Measurements from ENCODE around the gene LZTR1. TPM values are rescaled to one million over a fixed set of nuclear protein-coding genes. Genes with fewer than 3 reads are reported as not detected.
A peak's percentile ranks its signal among the peaks of the same experiment; 100 is the strongest.

LZTR1 gene
- total RNA-seq, 4 donors from 2014 or later: 40.2 to 90.5 (median 59.3) TPM

GRCh38 chr22:20983081-20983771 is 1.1 kb downstream of the LZTR1 start:
- Histone ChIP-seq H3K4me1 (peaks cover 17 to 38% (median 30%) of the 10 kb centered on the region in 4 donors), H3K36me3 (peaks cover 0 to 9% (median 0%) of the 10 kb centered on the region in 4 donors), H3K27me3 (no peaks in the 10 kb centered on the region), H3K9me3 (no peaks in the 10 kb centered on the region), H3K4me3 (peak overlapping the region in 3 of 4 donors; percentile 58 to 73 (median 59)), H3K27ac (peak overlapping the region in 3 of 4 donors; percentile 85 to 94 (median 90))
- in situ Hi-C loops (cut with MboI; ENCODE audit: low pct_ligation_motif_present in 1 of 4, low pct_unique_long_range_greater_than_20kb in 1 of 4, low sequenced_read_pairs in 3 of 4) (no loop called here), intact Hi-C loops (cut with DNase I; ENCODE audit: low total_unique reads) (no loop called here)
- TF ChIP-seq CTCF (IDR thresholded peaks at IDR 0.05) (no peak), EP300 (IDR thresholded peaks at IDR 0.05; ENCODE audit: low read depth) (no peak), POLR2A (IDR thresholded peaks at IDR 0.05) (no peak), POLR2AphosphoS5 (IDR thresholded peaks at IDR 0.05) (no peak)
- WGBS, 2 donors (ENCODE audit: low coverage in 1 of 2): 62% methylated on average over 4 of the region's 5 CpGs; no CpG with 5 or more reads in 1 of the 2 donors
- DNase-seq: no peak

- H3K27ac ChIP-seq: no peak overlapping the region
- in situ Hi-C loops (cut with MboI; ENCODE audit: low pct_ligation_motif_present in 1 of 4, low pct_unique_long_range_greater_than_20kb in 1 of 4, low sequenced_read_pairs in 3 of 4) (no loop called here), intact Hi-C loops (cut with DNase I; ENCODE audit: low total_unique reads) (no loop called here)
- peaks cover 0 to 9% (median 0%) of the 10 kb centered on the region in 4 donors for H3K36me3 ChIP-seq
- H3K4me1 ChIP-seq: peaks cover 17 to 24% (median 20%) of the 10 kb centered on the region in 4 donors
- no peaks in the 10 kb centered on the region for H3K27me3 ChIP-seq
- DNase-seq: no peak
- H3K9me3 ChIP-seq: no peaks in the 10 kb centered on the region
- WGBS, 2 donors (ENCODE audit: low coverage in 1 of 2): 99% methylated on average over 7 of the region's 7 CpGs; no CpG with 5 or more reads in 1 of the 2 donors
- TF ChIP-seq CTCF (IDR thresholded peaks at IDR 0.05) (no peak), POLR2AphosphoS5 (IDR thresholded peaks at IDR 0.05) (no peak), POLR2A (IDR thresholded peaks at IDR 0.05) (no peak), EP300 (IDR thresholded peaks at IDR 0.05; ENCODE audit: low read depth) (no peak)
- no peak overlapping the region for H3K4me3 ChIP-seq
These were observed 3.6 kb downstream of the LZTR1 start for GRCh38 chr22:20985720-20986119.

GRCh38 chr22:20986365-20986764 is 4.3 kb downstream of the LZTR1 start:
- TF ChIP-seq EP300 (IDR thresholded peaks at IDR 0.05; ENCODE audit: low read depth) (no peak), CTCF (IDR thresholded peaks at IDR 0.05) (no peak), POLR2A (IDR thresholded peaks at IDR 0.05) (no peak), POLR2AphosphoS5 (IDR thresholded peaks at IDR 0.05) (no peak)
- no peak overlapping the region for H3K27ac ChIP-seq
- WGBS, 2 donors (ENCODE audit: low coverage in 1 of 2): 97 to 100% methylated on average over 1 of the region's 1 CpG
- H3K9me3 ChIP-seq: no peaks in the 10 kb centered on the region
- no peak for DNase-seq
- in situ Hi-C loops (cut with MboI; ENCODE audit: low pct_ligation_motif_present in 1 of 4, low pct_unique_long_range_greater_than_20kb in 1 of 4, low sequenced_read_pairs in 3 of 4) (no loop called here), intact Hi-C loops (cut with DNase I; ENCODE audit: low total_unique reads) (no loop called here)
- no peaks in the 10 kb centered on the region for H3K27me3 ChIP-seq
- no peak overlapping the region for H3K4me3 ChIP-seq
- peaks cover 0 to 9% (median 0%) of the 10 kb centered on the region in 4 donors for H3K36me3 ChIP-seq
- peaks cover 10 to 18% (median 14%) of the 10 kb centered on the region in 4 donors for H3K4me1 ChIP-seq

- WGBS, 2 donors (ENCODE audit: low coverage in 1 of 2): 76 to 93% methylated on average over 3 to 14 of the region's 14 CpGs
- Histone ChIP-seq H3K27ac (no peak overlapping the region), H3K36me3 (peaks cover 0 to 17% (median 0%) of the 10 kb centered on the region in 4 donors), H3K27me3 (no peaks in the 10 kb centered on the region), H3K4me3 (no peak overlapping the region), H3K9me3 (no peaks in the 10 kb centered on the region), H3K4me1 (peaks cover 8 to 15% (median 11%) of the 10 kb centered on the region in 4 donors)
- DNase-seq: no peak
- TF ChIP-seq POLR2AphosphoS5 (IDR thresholded peaks at IDR 0.05) (no peak), POLR2A (IDR thresholded peaks at IDR 0.05) (no peak), CTCF (IDR thresholded peaks at IDR 0.05) (no peak), EP300 (IDR thresholded peaks at IDR 0.05; ENCODE audit: low read depth) (no peak)
- intact Hi-C loops (cut with DNase I; ENCODE audit: low total_unique reads): no loop called here
- in situ Hi-C loops (cut with MboI; ENCODE audit: low pct_ligation_motif_present in 1 of 4, low pct_unique_long_range_greater_than_20kb in 1 of 4, low sequenced_read_pairs in 3 of 4): no loop called here
These were observed 5.3 kb downstream of the LZTR1 start for GRCh38 chr22:20987375-20987774.

All from transverse colon (tissue), 4 donors.